HT-29 (cell line): ENCODE data around the gene HSBP1. TPM values are rescaled to one million over a fixed set of nuclear protein-coding genes. Genes with fewer than 3 reads are reported as not detected.

Experiments used
- total RNA-seq: library from RNA; depleted of rRNA; stranded (reverse); fragments of >200 nt; shearing (Covaris generic); gene quantifications from 2 replicates; pipeline ENCODE4 v1.2.3, GENCODE V29; 2014; rRNA removed

HSBP1 gene
- total RNA-seq, 1 experiment from 2014 or later, result 168 TPM

Other genes with a start within 250 kb of the HSBP1 start
- 3.0 and 3.1 TPM in 2 replicates for gene MLYCD, start 91.1 kb downstream of the HSBP1 start, total RNA-seq
- gene OSGIN1, start 145.3 kb downstream of the HSBP1 start, total RNA-seq, result 14.2 and 16.1 TPM in 2 replicates
- gene NECAB2, start 160.3 kb downstream of the HSBP1 start, total RNA-seq, result 0.10 TPM in 1 of 2 replicates, not detected in the other
- not detected in 2 replicates for gene SLC38A8, start 234.8 kb downstream of the HSBP1 start, total RNA-seq